ENCODE data around the gene OR2T10.

Gene OR2T10

DNA sequence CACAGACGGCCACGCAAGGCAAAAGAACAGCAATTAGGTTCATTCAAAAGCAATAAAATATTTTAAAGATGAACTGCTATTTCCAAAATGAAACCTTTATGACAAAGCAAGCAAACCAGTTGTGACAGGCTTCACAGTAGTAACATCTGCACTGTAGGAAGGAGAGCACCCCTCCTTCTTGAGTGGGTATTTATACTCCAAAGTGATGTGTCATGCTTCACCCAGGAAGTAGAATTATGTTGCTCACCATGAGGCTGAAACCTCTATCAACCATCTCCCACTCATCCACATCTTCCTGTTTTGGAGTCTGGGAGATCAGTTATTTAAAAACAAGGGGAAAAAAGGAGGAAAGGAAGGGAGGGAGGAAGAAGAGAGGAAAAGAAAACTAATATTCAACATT, 885 bp downstream of the OR2T10 start:
- no peak for TF ChIP-seq CTCF (IDR thresholded peaks at IDR 0.05; ENCODE audit: low read depth, low read length)
- no peaks in the 10 kb centered on the region for H3K4me1 ChIP-seq
- H3K27me3 ChIP-seq = no peaks in the 10 kb centered on the region
- no peaks in the 10 kb centered on the region for H3K9me3 ChIP-seq
- DNase-seq = no peak
- no peak overlapping the region for H3K4me3 ChIP-seq (ENCODE audit: low read depth, low read length)
- no peaks in the 10 kb centered on the region for H3K36me3 ChIP-seq

- Histone ChIP-seq H3K36me3 (no peaks in the 10 kb centered on the region), H3K27me3 (no peaks in the 10 kb centered on the region), H3K4me3 (ENCODE audit: low read depth, low read length) (no peak overlapping the region), H3K4me1 (no peaks in the 10 kb centered on the region), H3K9me3 (no peaks in the 10 kb centered on the region)
- TF ChIP-seq CTCF (IDR thresholded peaks at IDR 0.05; ENCODE audit: low read depth, low read length) = no peak
- no peak for DNase-seq
Observed at GRCh38 chr1:248593226-248593625, 4.3 kb downstream of the OR2T10 start.

- no peaks in the 10 kb centered on the region for H3K9me3 ChIP-seq
- no peak overlapping the region for H3K4me3 ChIP-seq (ENCODE audit: low read depth, low read length)
- H3K4me1 ChIP-seq = no peaks in the 10 kb centered on the region
- no peaks in the 10 kb centered on the region for H3K36me3 ChIP-seq
- DNase-seq = no peak
- H3K27me3 ChIP-seq = no peaks in the 10 kb centered on the region
- no peak for TF ChIP-seq CTCF (IDR thresholded peaks at IDR 0.05; ENCODE audit: low read depth, low read length)
Observed at GRCh38 chr1:248592655-248593054, 4.8 kb downstream of the OR2T10 start.

GRCh38 chr1:248590055-248590454, 7.4 kb downstream of the OR2T10 start:
- Histone ChIP-seq H3K27me3 (no peaks in the 10 kb centered on the region), H3K9me3 (no peaks in the 10 kb centered on the region), H3K4me1 (no peaks in the 10 kb centered on the region), H3K36me3 (no peaks in the 10 kb centered on the region), H3K4me3 (ENCODE audit: low read depth, low read length) (no peak overlapping the region)
- TF ChIP-seq CTCF (IDR thresholded peaks at IDR 0.05; ENCODE audit: low read depth, low read length) = no peak
- DNase-seq = no peak

DNA sequence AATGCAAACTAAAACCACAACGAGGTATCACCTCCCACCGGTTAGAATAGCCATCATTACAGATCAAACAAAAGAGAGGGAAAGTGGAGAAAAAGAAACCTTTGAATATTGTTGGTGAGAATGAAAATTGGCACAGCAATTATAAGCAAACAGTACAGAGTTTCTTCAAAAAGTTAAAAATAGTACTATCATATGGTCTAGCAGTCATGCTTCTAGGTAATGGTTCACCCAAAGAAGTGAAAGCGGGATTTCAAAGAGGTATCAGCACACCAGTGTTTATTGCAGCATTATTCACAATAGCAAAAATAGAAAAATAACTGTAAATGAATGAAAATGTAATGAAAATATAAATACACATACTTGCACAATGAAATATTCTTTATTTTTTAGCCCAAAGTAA, 8.2 kb downstream of the OR2T10 start:
- no peaks in the 10 kb centered on the region for H3K4me1 ChIP-seq
- no peaks in the 10 kb centered on the region for H3K36me3 ChIP-seq
- no peak for DNase-seq
- no peak overlapping the region for H3K4me3 ChIP-seq (ENCODE audit: low read depth, low read length)
- TF ChIP-seq CTCF (IDR thresholded peaks at IDR 0.05; ENCODE audit: low read depth, low read length) = no peak
- no peaks in the 10 kb centered on the region for H3K27me3 ChIP-seq
- no peaks in the 10 kb centered on the region for H3K9me3 ChIP-seq

DNA sequence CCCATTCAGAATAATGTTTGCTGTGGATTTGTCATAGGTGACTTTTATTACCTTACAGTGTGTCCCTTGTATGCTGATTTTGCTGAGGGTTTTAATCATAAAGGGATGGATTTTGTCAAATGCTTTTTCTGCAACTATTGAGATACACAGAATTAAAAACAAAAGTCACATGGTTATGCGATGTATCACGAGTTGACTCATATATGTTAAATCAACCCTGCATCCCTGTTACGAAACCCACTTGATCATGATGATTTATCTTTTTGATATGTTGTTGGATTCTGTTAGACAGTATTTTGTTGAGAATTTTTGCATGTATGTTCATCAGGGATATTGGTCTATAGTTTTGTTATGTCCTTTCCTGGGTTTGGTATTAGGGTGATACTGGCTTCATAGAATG, 12.2 kb downstream of the OR2T10 start:
- no peak for TF ChIP-seq CTCF (IDR thresholded peaks at IDR 0.05; ENCODE audit: low read depth, low read length)
- no peaks in the 10 kb centered on the region for H3K9me3 ChIP-seq
- no peak overlapping the region for H3K4me3 ChIP-seq (ENCODE audit: low read depth, low read length)

More for the DNA sequence above, 12.2 kb downstream of the OR2T10 start:
- Histone ChIP-seq H3K27me3 (no peaks in the 10 kb centered on the region), H3K36me3 (no peaks in the 10 kb centered on the region), H3K4me1 (no peaks in the 10 kb centered on the region)
- DNase-seq = no peak

Data from BE2C (cell line).